Urinary bladder (tissue), 4 donors: Measurements from ENCODE around the gene TMEM164. TPM values are rescaled to one million over a fixed set of nuclear protein-coding genes. Genes with fewer than 3 reads are reported as not detected.

Source experiments
- DNase-seq: peaks from one replicate; pipeline ENCODE4 v3.0.0-alpha.2; 2015; ENCODE audit errors: extremely low spot score
- H3K27ac ChIP-seq: one replicate; pipeline ENCODE4 v1.5.1; 2013; ENCODE audit warnings: low read depth, mild to moderate bottlenecking, moderate library complexity
- H3K36me3 ChIP-seq: one replicate; pipeline ENCODE4 v1.6.1; 2013; ENCODE audit warnings: mild to moderate bottlenecking, moderate library complexity; ENCODE audit not compliant: insufficient read depth
- H3K4me1 ChIP-seq: one replicate; pipeline ENCODE4 v1.6.1; 2013; ENCODE audit warnings: mild to moderate bottlenecking, moderate library complexity; ENCODE audit not compliant: insufficient read depth
- H3K4me3 ChIP-seq: one replicate; pipeline ENCODE4 v1.5.1; 2013; ENCODE audit warnings: low read depth, low read length
- WGBS: extraction: QIAGEN DNeasy Blood & Tissue Kit; methylation state at CpG from one replicate; pipeline ENCODE4 v1.1.7; 2013; 5-methylcytosine and 5-hydroxymethylcytosine counted together
- polyA plus RNA-seq: library from polyadenylated mRNA; stranded (reverse); fragments of 200-250 nt; gene quantifications from one replicate; pipeline ENCODE4 v1.2.3, GENCODE V29; 2013
- total RNA-seq: library from RNA; depleted of rRNA; stranded (reverse); fragments of >200 nt; gene quantifications from one replicate; pipeline ENCODE4 v1.2.3, GENCODE V29; 2014
- donor health status: healthy with polysubstance abuse.
- donor health status: healthy.

TMEM164 gene
- total and polyA plus RNA-seq, 2 donors = 10.3 to 12.4 TPM

- no peaks in the 10 kb centered on the region for H3K4me1 ChIP-seq
- WGBS = 91% methylated on average over 2 of the region's 2 CpGs
- no peak overlapping the region for H3K27ac ChIP-seq
- H3K4me3 ChIP-seq = no peak overlapping the region
- no peak for DNase-seq
- H3K36me3 ChIP-seq = no peaks in the 10 kb centered on the region
Measured at GRCh38 chrX:110037178-110037577, 34.3 kb downstream of the TMEM164 start.

- DNase-seq = no peak
- Histone ChIP-seq H3K36me3 (no peaks in the 10 kb centered on the region), H3K4me3 (no peak overlapping the region), H3K4me1 (no peaks in the 10 kb centered on the region), H3K27ac (no peak overlapping the region)
Measured at GRCh38 chrX:110038900-110039299, 36.0 kb downstream of the TMEM164 start.

GRCh38 chrX:110041980-110042379, 39.1 kb downstream of the TMEM164 start:
- no peak overlapping the region for H3K27ac ChIP-seq
- no peak for DNase-seq
- H3K4me3 ChIP-seq = no peak overlapping the region
- WGBS = 87% methylated on average over 2 of the region's 2 CpGs
- H3K4me1 ChIP-seq = no peaks in the 10 kb centered on the region
- no peaks in the 10 kb centered on the region for H3K36me3 ChIP-seq

GRCh38 chrX:110042496-110042895, 39.6 kb downstream of the TMEM164 start:
- Histone ChIP-seq H3K27ac (no peak overlapping the region), H3K4me3 (no peak overlapping the region), H3K4me1 (no peaks in the 10 kb centered on the region), H3K36me3 (no peaks in the 10 kb centered on the region)
- DNase-seq = no peak

GRCh38 chrX:110043506-110043905, 40.6 kb downstream of the TMEM164 start:
- no peak for DNase-seq
- no peaks in the 10 kb centered on the region for H3K4me1 ChIP-seq
- no peaks in the 10 kb centered on the region for H3K36me3 ChIP-seq
- H3K4me3 ChIP-seq = no peak overlapping the region
- WGBS = 17% methylated on average over 2 of the region's 2 CpGs
- no peak overlapping the region for H3K27ac ChIP-seq

- Histone ChIP-seq H3K36me3 (no peaks in the 10 kb centered on the region), H3K4me3 (no peak overlapping the region), H3K4me1 (no peaks in the 10 kb centered on the region), H3K27ac (no peak overlapping the region)
- WGBS = 84% methylated on average over 4 of the region's 4 CpGs
- DNase-seq = no peak
Measured at GRCh38 chrX:110044346-110045249, 41.7 kb downstream of the TMEM164 start.

GRCh38 chrX:110045421-110045820, 42.5 kb downstream of the TMEM164 start:
- no peak for DNase-seq
- WGBS = 95% methylated on average over 3 of the region's 3 CpGs
- Histone ChIP-seq H3K4me3 (no peak overlapping the region), H3K36me3 (no peaks in the 10 kb centered on the region), H3K27ac (no peak overlapping the region), H3K4me1 (no peaks in the 10 kb centered on the region)

- Histone ChIP-seq H3K4me3 (no peak overlapping the region), H3K4me1 (no peaks in the 10 kb centered on the region), H3K27ac (no peak overlapping the region), H3K36me3 (no peaks in the 10 kb centered on the region)
- no peak for DNase-seq
- WGBS = 65% methylated on average over 4 of the region's 4 CpGs
Measured at GRCh38 chrX:110046001-110046400, 43.1 kb downstream of the TMEM164 start.

- DNase-seq = no peak
- Histone ChIP-seq H3K36me3 (no peaks in the 10 kb centered on the region), H3K4me1 (no peaks in the 10 kb centered on the region), H3K27ac (no peak overlapping the region), H3K4me3 (no peak overlapping the region)
- WGBS = 100% methylated on average over 1 of the region's 1 CpG
Measured at GRCh38 chrX:110046971-110047370, 44.1 kb downstream of the TMEM164 start.

GRCh38 chrX:110049096-110049495, 46.2 kb downstream of the TMEM164 start:
- 53% methylated on average over 1 of the region's 1 CpG for WGBS
- H3K36me3 ChIP-seq = no peaks in the 10 kb centered on the region
- no peak for DNase-seq
- H3K4me1 ChIP-seq = no peaks in the 10 kb centered on the region
- no peak overlapping the region for H3K4me3 ChIP-seq
- no peak overlapping the region for H3K27ac ChIP-seq

- WGBS = 89% methylated on average over 2 of the region's 2 CpGs
- H3K4me1 ChIP-seq = no peaks in the 10 kb centered on the region
- DNase-seq = no peak
Measured at GRCh38 chrX:110050386-110050785, 47.5 kb downstream of the TMEM164 start.

GRCh38 chrX:110050901-110051300, 48.0 kb downstream of the TMEM164 start:
- Histone ChIP-seq H3K27ac (no peak overlapping the region), H3K4me3 (no peak overlapping the region), H3K4me1 (no peaks in the 10 kb centered on the region), H3K36me3 (no peaks in the 10 kb centered on the region)
- WGBS = 97% methylated on average over 2 of the region's 2 CpGs
- DNase-seq = no peak

More at GRCh38 chrX:110050386-110050785, 47.5 kb downstream of the TMEM164 start:
- H3K4me3 ChIP-seq = no peak overlapping the region
- no peak overlapping the region for H3K27ac ChIP-seq
- H3K36me3 ChIP-seq = no peaks in the 10 kb centered on the region

- no peak for DNase-seq
- Histone ChIP-seq H3K27ac (no peak overlapping the region), H3K4me1 (no peaks in the 10 kb centered on the region), H3K36me3 (no peaks in the 10 kb centered on the region), H3K4me3 (no peak overlapping the region)
- WGBS = 88% methylated on average over 2 of the region's 2 CpGs
Measured at GRCh38 chrX:110051559-110051958, 48.6 kb downstream of the TMEM164 start.

GRCh38 chrX:110052303-110052702, 49.4 kb downstream of the TMEM164 start:
- H3K4me3 ChIP-seq = no peak overlapping the region
- H3K27ac ChIP-seq = no peak overlapping the region
- H3K36me3 ChIP-seq = no peaks in the 10 kb centered on the region
- DNase-seq = no peak
- no peaks in the 10 kb centered on the region for H3K4me1 ChIP-seq
